Esophagus squamous epithelium (tissue), 4 donors: ENCODE results near the gene NHS.

Experiments
- POLR2A ChIP-seq, 4 donors: fragments of 450-650 bp; IDR thresholded peaks; one replicate each; pipeline ENCODE4 v1.6.1; 2017; ENCODE audit warnings: antibody characterized with exemption in 4 of 4, mild to moderate bottlenecking in 4 of 4, moderate library complexity in 3 of 4
- TF ChIP-seq, protein P1 (sequence below), 6 experiments: fragments of 450-650 bp in 4 of 6; fragments of 200-600 bp in 2 of 6; sonication (generic) in 2 of 6; IDR thresholded peaks; one replicate each; pipeline ENCODE4 v1.5.1; 2016 to 2019; ENCODE audit warnings: antibody characterized with exemption in 6 of 6, mild to moderate bottlenecking in 4 of 6, moderate library complexity in 4 of 6

DNA sequence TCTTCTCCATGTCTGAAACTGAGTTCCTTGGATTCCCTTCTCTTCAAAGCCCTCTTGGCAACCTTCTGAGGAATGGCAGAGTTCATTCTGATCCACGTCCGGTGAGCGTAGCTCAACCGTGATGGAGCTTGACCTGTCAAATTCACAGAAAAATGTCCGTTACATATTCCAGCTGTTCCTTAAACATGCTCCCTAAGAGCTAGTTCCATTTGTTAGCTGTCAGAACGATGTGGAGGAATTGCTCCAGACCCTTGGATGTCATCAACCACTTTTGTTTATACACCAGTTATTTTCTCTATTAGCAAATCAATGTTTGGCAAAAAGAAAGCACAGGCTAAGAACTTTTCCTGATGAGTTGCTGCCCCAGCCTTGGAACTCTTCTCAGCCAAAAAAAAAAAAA lies 50.1 kb downstream of the NHS start:
- TF ChIP-seq, protein P1, sequence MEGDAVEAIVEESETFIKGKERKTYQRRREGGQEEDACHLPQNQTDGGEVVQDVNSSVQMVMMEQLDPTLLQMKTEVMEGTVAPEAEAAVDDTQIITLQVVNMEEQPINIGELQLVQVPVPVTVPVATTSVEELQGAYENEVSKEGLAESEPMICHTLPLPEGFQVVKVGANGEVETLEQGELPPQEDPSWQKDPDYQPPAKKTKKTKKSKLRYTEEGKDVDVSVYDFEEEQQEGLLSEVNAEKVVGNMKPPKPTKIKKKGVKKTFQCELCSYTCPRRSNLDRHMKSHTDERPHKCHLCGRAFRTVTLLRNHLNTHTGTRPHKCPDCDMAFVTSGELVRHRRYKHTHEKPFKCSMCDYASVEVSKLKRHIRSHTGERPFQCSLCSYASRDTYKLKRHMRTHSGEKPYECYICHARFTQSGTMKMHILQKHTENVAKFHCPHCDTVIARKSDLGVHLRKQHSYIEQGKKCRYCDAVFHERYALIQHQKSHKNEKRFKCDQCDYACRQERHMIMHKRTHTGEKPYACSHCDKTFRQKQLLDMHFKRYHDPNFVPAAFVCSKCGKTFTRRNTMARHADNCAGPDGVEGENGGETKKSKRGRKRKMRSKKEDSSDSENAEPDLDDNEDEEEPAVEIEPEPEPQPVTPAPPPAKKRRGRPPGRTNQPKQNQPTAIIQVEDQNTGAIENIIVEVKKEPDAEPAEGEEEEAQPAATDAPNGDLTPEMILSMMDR (IDR thresholded peaks at IDR 0.05), result no peak
- TF ChIP-seq POLR2A (IDR thresholded peaks at IDR 0.05), result no peak
